C4-2B (cell line): Measurements from ENCODE around the gene SVBP.

Experiments
- CTCF ChIP-seq: fragments of 450-650 bp; conservative IDR thresholded peaks from 2 replicates; pipeline ENCODE4 v1.5.1; 2017; ENCODE audit warnings: mild to moderate bottlenecking
- ZFX ChIP-seq: fragments of 450-650 bp; IDR thresholded peaks from 2 replicates; pipeline ENCODE4 v1.6.1; 2017

- TF ChIP-seq CTCF (no peak), ZFX (no peak)
Observed at GRCh38 chr1:42773420-42773819, 43.8 kb downstream of the SVBP start.
